ENCODE results near the gene EXOSC7. TPM values are rescaled to one million over a fixed set of nuclear protein-coding genes. Genes with fewer than 3 reads are reported as not detected.

EXOSC7 gene
- total RNA-seq, 8 experiments from 2014 or later = 45.1 to 92.9 (median 50.6) TPM

- in situ Hi-C loops (cut with MboI; ENCODE audit: low pct_unique_long_range_greater_than_20kb in 2 of 9, low sequenced_read_pairs in 9 of 9, unreplicated experiment in 9 of 9) = no loop called here
- 63 to 100% (median 85%) methylated on average over 1 to 2 of the region's 3 CpGs; no CpG with 5 or more reads in 1 of the 10 experiments for WGBS, 10 experiments
- peaks cover 0 to 7% of the 10 kb centered on the region in 2 donors for H3K4me1 ChIP-seq (replicated peaks in 1 of 2)
Observed at GRCh38 chr3:45023675-45024074, 47.6 kb downstream of the EXOSC7 start.

DNA sequence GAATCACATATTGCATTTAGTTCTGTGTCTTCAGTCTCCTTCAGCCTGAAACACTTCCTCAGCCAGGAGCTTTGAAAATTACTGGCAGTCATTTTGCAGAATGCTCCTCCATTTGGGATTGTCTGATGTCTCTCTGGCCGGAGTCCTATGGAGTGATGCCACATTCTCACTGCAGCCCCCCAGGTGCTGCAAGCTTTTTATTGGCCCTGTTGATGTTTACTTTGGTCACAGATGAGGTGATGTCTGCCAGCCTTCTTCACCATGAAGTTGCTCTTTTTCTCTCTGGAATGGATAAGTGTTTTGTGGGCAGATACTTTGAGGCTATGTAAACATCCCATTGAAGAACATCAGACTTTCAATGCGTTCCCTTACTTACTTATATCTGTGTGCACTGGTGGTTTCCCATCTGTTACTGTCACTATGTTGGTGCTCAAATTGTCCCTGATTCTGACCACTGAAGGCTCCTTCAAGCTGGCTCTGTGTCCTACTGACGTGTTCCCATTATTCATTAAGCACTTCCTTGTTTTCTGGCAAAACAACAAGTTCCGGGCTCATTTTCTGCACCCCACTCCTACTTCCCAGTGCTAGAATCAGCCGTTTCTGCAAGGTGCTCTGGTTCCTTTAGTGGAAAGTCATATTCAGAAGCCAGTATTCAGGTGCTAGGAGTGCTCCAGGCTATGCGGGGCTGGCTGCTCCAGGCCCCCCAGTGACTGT is 48.7 kb downstream of the EXOSC7 start:
- Histone ChIP-seq H3K4me1 (replicated peaks in 1 of 2) (peaks cover 0 to 7% of the 10 kb centered on the region in 2 donors), H3K4me3 (no peak overlapping the region), H3K27ac (no peak overlapping the region)
- no peak for ATAC-seq (replicated peaks in 6 of 8)
- WGBS, 10 experiments = 0 to 100% (median 93%) methylated on average over 1 to 5 of the region's 6 CpGs
- in situ Hi-C loops (cut with MboI; ENCODE audit: low pct_unique_long_range_greater_than_20kb in 2 of 9, low sequenced_read_pairs in 9 of 9, unreplicated experiment in 9 of 9) = loop anchor here in 6 of 9 experiments (25.0 kb wide), 5 partner anchors 188 to 1063 kb away; partner anchors contain the start of gene CXCR6 (in 1 of the 6)

More at GRCh38 chr3:45023675-45024074, 47.6 kb downstream of the EXOSC7 start:
- ATAC-seq (replicated peaks in 6 of 8) = no peak
- Histone ChIP-seq H3K27ac (no peak overlapping the region), H3K4me3 (no peak overlapping the region)

DNA sequence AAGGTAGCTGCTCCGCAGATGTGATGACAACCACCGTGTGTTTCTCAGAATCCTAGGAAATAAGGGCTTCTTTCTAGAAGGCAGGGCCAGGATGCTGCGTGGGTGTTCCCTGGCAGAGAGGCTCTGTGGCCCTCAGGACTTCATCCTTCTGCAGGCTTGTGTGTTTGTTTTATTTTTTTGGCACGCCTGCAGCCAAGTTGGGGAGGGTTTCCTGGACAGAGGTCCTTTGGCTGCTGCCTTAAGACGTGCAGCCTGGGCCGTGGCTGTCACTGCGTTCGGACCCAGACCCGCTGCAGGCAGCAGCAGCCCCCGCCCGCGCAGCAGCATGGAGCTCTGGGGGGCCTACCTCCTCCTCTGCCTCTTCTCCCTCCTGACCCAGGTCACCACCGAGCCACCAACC is 50.0 kb downstream of the EXOSC7 start, which contains the start of gene CLEC3B:
TSS of gene CLEC3B (plus strand) at position 266 of the 400 bp plus-strand sequence. CDS start at position 326, 60 bp downstream.
- Histone ChIP-seq H3K4me3 (no peak within 1 kb of the TSS), H3K4me1 (replicated peaks in 1 of 2) (peaks cover 0 to 7% of the 10 kb centered on the region in 2 donors), H3K27ac (no peak within 1 kb of the TSS)
- in situ Hi-C loops (cut with MboI; ENCODE audit: low pct_unique_long_range_greater_than_20kb in 2 of 9, low sequenced_read_pairs in 9 of 9, unreplicated experiment in 9 of 9) = loop anchor here in 6 of 9 experiments (25.0 kb wide), 5 partner anchors 186 to 1061 kb away; partner anchors contain the start of gene CXCR6 (in 1 of the 6)
- peak in 1 of 8 experiments; percentile 2 for ATAC-seq (replicated peaks in 6 of 8)
- WGBS, 10 experiments = 8 to 90% (median 50%) methylated on average over 1 to 2 of the region's 13 CpGs; no CpG with 5 or more reads in 5 of the 10 experiments

DNA sequence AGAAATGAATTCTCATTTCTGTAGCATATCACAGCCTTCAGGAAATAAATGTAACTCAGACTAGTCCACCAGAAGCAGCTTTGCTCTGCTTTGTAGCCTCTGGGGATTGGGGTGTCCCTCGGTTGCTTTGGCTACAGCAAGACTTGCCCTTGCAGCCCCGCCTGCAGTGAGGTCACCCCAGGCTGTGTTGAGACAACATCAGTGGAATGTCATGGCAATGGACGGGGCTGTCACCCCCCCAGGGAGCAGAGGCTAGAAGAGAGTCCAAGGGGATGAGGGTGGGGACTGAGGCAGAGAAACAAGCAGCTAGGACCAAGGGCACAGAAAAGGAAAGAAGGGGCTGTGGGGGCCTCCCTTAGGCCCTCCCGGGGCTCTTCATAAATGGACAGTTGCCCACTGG is 50.9 kb downstream of the EXOSC7 start:
- 0 to 57% (median 20%) methylated on average over 1 to 4 of the region's 4 CpGs; no CpG with 5 or more reads in 5 of the 10 experiments for WGBS, 10 experiments

DNA sequence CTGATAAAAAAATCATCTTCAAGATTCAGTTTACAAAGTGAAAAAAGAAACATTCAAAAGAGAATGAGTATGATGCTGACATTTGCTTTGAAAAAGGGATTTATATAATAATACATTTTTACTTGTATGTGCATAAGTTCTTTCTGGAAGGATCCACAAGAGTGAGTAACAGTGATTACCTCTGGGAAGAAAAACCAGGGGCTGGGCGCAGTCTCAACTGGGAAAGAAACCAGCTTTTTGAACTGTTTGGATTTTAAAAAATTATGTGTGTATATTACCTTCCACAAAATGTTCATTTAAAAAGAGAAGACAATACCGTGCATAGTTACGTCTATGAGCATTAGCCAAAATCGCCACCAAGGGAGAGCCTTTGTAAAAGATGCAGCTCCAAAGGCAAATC is 51.4 kb downstream of the EXOSC7 start:
- Histone ChIP-seq H3K27ac (no peak overlapping the region), H3K4me1 (replicated peaks in 1 of 2) (peaks cover 0 to 7% of the 10 kb centered on the region in 2 donors), H3K4me3 (no peak overlapping the region)
- ATAC-seq (replicated peaks in 6 of 8) = no peak
- in situ Hi-C loops (cut with MboI; ENCODE audit: low pct_unique_long_range_greater_than_20kb in 2 of 9, low sequenced_read_pairs in 9 of 9, unreplicated experiment in 9 of 9) = loop anchor here in 6 of 9 experiments (25.0 kb wide), 5 partner anchors 185 to 1060 kb away; partner anchors contain the start of gene CXCR6 (in 1 of the 6)
- 70 to 100% (median 93%) methylated on average over 2 to 4 of the region's 4 CpGs for WGBS, 10 experiments

More for the DNA sequence above, 50.9 kb downstream of the EXOSC7 start:
- no peak overlapping the region for H3K4me3 ChIP-seq
- in situ Hi-C loops (cut with MboI; ENCODE audit: low pct_unique_long_range_greater_than_20kb in 2 of 9, low sequenced_read_pairs in 9 of 9, unreplicated experiment in 9 of 9) = loop anchor here in 6 of 9 experiments (25.0 kb wide), 5 partner anchors 185 to 1060 kb away; partner anchors contain the start of gene CXCR6 (in 1 of the 6)
- H3K4me1 ChIP-seq (replicated peaks in 1 of 2) = peaks cover 0 to 7% of the 10 kb centered on the region in 2 donors
- H3K27ac ChIP-seq = no peak overlapping the region
- peak; percentile 40 to 82 (median 62) for ATAC-seq (replicated peaks in 6 of 8)

- in situ Hi-C loops (cut with MboI; ENCODE audit: low pct_unique_long_range_greater_than_20kb in 2 of 9, low sequenced_read_pairs in 9 of 9, unreplicated experiment in 9 of 9) = loop anchor here in 6 of 9 experiments (25.0 kb wide), 5 partner anchors 183 to 1058 kb away; partner anchors contain the start of gene CXCR6 (in 1 of the 6)
- no peak overlapping the region for H3K4me3 ChIP-seq
- WGBS, 10 experiments = 25 to 83% (median 81%) methylated on average over 1 to 2 of the region's 2 CpGs; no CpG with 5 or more reads in 6 of the 10 experiments
- H3K4me1 ChIP-seq (replicated peaks in 1 of 2) = peaks cover 0 to 7% of the 10 kb centered on the region in 2 donors
- H3K27ac ChIP-seq = no peak overlapping the region
- no peak for ATAC-seq (replicated peaks in 6 of 8)
Observed at GRCh38 chr3:45029216-45029615, 53.2 kb downstream of the EXOSC7 start.

DNA sequence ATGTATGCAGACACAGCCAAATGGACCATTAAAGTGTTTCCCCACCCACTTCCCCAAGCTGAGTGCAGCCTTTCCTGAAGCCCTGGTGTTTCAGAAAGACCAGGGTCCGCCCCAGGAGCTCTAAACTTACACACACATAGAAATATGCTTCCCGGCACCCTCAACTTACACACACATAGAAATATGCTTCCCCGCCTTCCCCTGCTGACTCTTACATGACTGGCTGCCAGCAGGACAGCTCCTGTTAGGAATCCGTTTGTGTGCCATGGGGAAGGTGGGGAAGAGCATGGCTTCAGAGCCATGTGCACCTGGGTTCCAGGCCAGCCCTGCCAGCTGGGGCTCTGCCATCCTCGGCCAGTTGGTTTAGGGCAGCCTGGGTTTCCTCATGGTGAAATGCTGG is 53.6 kb downstream of the EXOSC7 start:
- in situ Hi-C loops (cut with MboI; ENCODE audit: low pct_unique_long_range_greater_than_20kb in 2 of 9, low sequenced_read_pairs in 9 of 9, unreplicated experiment in 9 of 9) = loop anchor here in 6 of 9 experiments (10.0 to 25.0 kb wide), 7 partner anchors 175 to 1058 kb away; partner anchors contain the start of gene CXCR6 (in 1 of the 6)
- H3K27ac ChIP-seq = no peak overlapping the region
- peak in 3 of 8 experiments; percentile 60 to 67 (median 60) for ATAC-seq (replicated peaks in 6 of 8)
- peaks cover 0 to 7% of the 10 kb centered on the region in 2 donors for H3K4me1 ChIP-seq (replicated peaks in 1 of 2)
- 71 to 80% (median 75%) methylated on average over 1 to 4 of the region's 5 CpGs; no CpG with 5 or more reads in 6 of the 10 experiments for WGBS, 10 experiments
- H3K4me3 ChIP-seq = no peak overlapping the region

DNA sequence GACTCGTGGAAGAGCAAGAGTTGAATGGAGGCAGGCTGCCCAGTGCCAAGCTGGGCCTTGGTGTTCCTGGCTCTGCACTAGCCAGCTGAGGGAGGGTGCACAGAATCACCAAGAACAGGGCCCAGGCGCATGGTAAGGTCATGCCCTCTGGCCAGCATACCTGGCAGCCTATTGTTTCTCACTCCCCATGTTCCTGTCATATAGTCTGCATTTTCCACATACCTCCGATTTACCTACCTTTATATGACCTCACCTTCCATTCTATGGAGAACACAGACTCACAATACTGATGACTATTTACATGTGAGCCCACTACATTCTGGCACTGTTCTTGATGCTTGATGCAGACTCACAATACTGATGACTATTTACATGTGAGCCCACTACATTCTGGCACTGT is 55.5 kb downstream of the EXOSC7 start:
- WGBS, 10 experiments = 67 to 100% (median 83%) methylated on average over 1 to 2 of the region's 3 CpGs; no CpG with 5 or more reads in 5 of the 10 experiments
- H3K27ac ChIP-seq = no peak overlapping the region
- H3K4me1 ChIP-seq (replicated peaks in 1 of 2) = peaks cover 5 to 12% of the 10 kb centered on the region in 2 donors
- in situ Hi-C loops (cut with MboI; ENCODE audit: low pct_unique_long_range_greater_than_20kb in 2 of 9, low sequenced_read_pairs in 9 of 9, unreplicated experiment in 9 of 9) = loop anchor here in 6 of 9 experiments (10.0 to 25.0 kb wide), 7 partner anchors 173 to 1056 kb away; partner anchors contain the start of gene CXCR6 (in 1 of the 6)
- H3K4me3 ChIP-seq = no peak overlapping the region
- ATAC-seq (replicated peaks in 6 of 8) = no peak

GRCh38 chr3:45032113-45032512 is 56.1 kb downstream of the EXOSC7 start:
- in situ Hi-C loops (cut with MboI; ENCODE audit: low pct_unique_long_range_greater_than_20kb in 2 of 9, low sequenced_read_pairs in 9 of 9, unreplicated experiment in 9 of 9) = loop anchor here in 6 of 9 experiments (10.0 to 25.0 kb wide), 7 partner anchors 173 to 1055 kb away; partner anchors contain the start of gene CXCR6 (in 1 of the 6)
- ATAC-seq (replicated peaks in 6 of 8) = no peak
- Histone ChIP-seq H3K4me1 (replicated peaks in 1 of 2) (peaks cover 5 to 8% of the 10 kb centered on the region in 2 donors), H3K4me3 (no peak overlapping the region), H3K27ac (no peak overlapping the region)
- WGBS, 10 experiments = 71 to 100% (median 87%) methylated on average over 1 to 2 of the region's 2 CpGs; no CpG with 5 or more reads in 4 of the 10 experiments

DNA sequence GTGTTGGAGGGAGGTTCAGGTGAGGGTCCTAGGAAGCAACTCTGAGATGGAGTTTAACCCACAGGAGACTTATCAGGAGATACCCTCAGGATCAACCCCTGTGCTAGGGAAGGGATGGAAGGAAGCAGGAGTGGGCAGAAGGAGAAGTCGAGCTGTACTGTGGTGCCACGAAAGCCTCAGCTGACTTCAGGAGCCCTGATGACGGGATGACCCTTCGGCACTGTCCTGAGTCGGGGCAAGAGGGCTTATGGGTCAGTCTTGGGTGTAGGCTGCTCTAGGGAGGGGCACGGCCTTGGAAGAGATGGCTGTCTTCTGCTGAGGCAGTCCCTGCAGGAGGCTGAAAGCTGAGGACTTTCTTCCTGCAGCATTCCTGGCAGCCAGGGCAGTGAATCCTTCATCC is 57.7 kb downstream of the EXOSC7 start:
- H3K27ac ChIP-seq = no peak overlapping the region
- no peak overlapping the region for H3K4me3 ChIP-seq
- ATAC-seq (replicated peaks in 6 of 8) = no peak
- in situ Hi-C loops (cut with MboI; ENCODE audit: low pct_unique_long_range_greater_than_20kb in 2 of 9, low sequenced_read_pairs in 9 of 9, unreplicated experiment in 9 of 9) = loop anchor here in 6 of 9 experiments (10.0 to 25.0 kb wide), 7 partner anchors 171 to 1054 kb away; partner anchors contain the start of gene CXCR6 (in 1 of the 6)
- 0 to 92% (median 68%) methylated on average over 1 to 5 of the region's 6 CpGs; no CpG with 5 or more reads in 3 of the 10 experiments for WGBS, 10 experiments
- H3K4me1 ChIP-seq (replicated peaks in 1 of 2) = peaks cover 5 to 6% of the 10 kb centered on the region in 2 donors

DNA sequence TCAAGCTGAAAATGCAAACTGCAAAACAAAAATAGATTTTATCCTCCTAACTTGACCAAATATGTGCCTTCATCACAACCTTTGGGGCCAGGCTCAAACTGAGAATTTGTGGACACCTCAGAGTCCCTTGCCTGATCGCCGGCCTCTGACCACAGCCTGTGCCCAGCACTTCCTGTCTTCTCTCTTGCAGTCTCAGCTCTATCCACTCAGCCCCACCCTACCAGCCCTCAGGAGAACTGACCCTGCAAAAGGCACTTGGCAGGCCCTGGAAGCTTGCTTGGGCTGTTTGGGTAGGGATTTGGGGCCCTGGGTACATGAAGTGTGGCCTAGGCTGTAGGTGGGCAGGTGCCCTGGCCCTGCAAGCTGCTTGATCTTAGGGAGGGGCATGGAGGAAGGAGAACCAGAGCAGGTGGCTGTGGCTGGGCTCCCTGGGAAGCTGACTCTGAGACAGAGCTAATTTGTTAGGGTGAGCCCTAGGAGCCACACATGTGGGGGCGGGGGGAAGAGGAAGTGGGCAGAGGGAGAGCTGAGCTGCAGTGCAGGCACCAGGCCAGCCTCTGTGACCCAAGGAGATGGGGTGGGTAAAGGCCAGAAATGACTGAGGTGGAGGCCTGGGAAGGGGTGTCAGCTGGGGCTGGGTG is 58.7 kb downstream of the EXOSC7 start:
- 20 to 100% (median 80%) methylated on average over 1 to 2 of the region's 3 CpGs; no CpG with 5 or more reads in 5 of the 10 experiments for WGBS, 10 experiments
- no peak overlapping the region for H3K27ac ChIP-seq
- no peak overlapping the region for H3K4me3 ChIP-seq
- in situ Hi-C loops (cut with MboI; ENCODE audit: low pct_unique_long_range_greater_than_20kb in 2 of 9, low sequenced_read_pairs in 9 of 9, unreplicated experiment in 9 of 9) = loop anchor here in 6 of 9 experiments (10.0 to 25.0 kb wide), 7 partner anchors 170 to 1053 kb away; partner anchors contain the start of gene CXCR6 (in 1 of the 6)
- ATAC-seq (replicated peaks in 6 of 8) = no peak
- peaks cover 5 to 6% of the 10 kb centered on the region in 2 donors for H3K4me1 ChIP-seq (replicated peaks in 1 of 2)

All from motor neuron (in vitro differentiated cells).